Stimulated activated CD8-positive, alpha-beta memory T cell treated with anti-CD3 and anti-CD28 coated beads, Interleukin-7, amount 100 ng/mL, for 48 hours (primary cell): Measurements from ENCODE around the gene USP2.

Experiments used
- DNase-seq, 2 donors: peaks; one replicate each; pipeline ENCODE4 v3.0.0-alpha.2; 2020; ENCODE audit warnings: low read depth in 1 of 2; ENCODE audit errors: extremely low read depth in 1 of 2

The USP2 gene

GRCh38 chr11:119343726-119344125, 37.8 kb downstream of the USP2 start:
- no peak for DNase-seq

- no peak for DNase-seq
Observed at GRCh38 chr11:119342362-119343130, 38.9 kb downstream of the USP2 start.

- DNase-seq = no peak
Observed at GRCh38 chr11:119342023-119342300, 39.5 kb downstream of the USP2 start.

DNA sequence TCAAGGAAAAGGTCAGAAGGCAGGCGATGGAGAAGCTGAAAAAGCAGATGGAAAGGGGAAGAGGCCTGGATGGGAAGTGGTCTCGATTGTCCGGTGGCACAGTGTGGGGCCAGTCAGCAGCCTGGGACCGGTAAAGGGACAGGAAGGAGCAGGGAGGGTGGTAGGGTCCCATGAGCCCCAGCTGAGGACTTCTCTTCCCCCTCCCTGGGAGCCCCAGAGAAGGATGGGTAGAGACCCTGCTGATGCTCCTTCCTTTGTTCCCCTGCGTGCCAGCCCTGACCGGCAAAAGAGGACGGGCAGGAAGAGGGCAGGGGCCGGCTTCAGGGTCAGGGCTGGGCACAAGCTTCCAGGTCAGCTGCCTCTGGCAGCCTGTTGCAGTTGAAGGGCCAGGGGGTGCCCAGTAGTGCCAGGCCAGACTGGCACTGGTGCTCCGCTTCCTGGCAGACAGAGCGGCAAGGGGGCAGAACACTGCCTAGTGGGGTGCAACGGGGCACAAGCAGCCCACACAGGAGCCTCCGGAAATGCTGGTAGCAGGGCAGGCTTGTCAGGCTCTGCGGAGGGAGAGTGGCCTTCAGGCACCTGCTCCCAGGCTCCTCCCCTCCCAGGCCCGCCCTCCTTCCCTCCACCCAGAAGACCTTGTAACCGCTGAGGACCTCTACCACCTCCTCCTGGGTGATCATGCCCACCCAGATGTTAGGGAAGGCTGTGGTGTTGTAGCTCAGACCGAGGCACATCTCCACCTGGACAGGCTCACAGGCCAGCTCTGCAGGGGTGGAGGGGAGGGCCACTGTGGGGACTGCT, 40.1 kb downstream of the USP2 start:
- DNase-seq = no peak

DNA sequence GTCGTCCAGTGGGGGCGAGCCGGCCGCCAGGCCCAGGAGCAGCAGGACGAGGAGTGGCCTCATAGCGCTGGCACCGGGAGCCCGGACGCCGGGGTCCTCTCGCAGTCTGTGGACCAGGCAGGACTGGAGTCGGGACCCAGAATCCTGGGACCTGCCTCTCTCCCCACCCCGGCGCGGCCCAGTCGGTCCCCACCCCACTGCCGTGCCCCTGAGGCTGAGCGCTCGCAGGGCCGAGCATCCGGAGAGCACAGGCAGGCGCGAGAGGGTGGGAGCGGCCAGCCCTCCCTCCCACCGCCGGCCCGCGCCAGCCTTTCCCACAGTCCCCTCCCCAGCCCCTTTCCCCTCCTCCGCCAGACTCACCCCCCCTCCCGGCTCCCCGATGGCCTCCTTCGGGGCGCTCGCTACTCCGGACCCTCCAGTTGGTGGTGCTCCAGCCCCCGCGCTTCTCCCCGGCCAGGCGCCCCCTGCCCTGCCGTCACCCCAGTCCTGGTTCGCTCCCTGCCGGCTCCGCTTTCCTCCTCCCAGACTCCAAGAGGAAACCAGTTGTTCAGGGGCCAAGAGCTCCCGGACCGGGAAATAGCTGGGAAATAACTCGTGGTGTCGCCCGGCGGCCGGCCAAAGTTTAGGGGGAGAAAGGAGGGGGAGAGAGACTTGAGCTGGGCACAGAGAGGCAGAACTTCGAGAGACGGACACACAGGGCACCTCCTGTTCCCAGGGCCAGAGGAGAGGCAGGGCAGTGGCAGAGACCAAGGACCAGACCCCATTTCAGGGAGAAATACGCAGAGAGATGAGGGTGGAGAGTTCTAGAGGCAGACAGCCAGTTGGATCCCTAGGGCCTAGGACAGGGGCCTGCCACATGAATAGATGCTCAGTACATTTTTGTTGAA, 40.9 kb downstream of the USP2 start, which contains the start of gene C1QTNF5:
C1QTNF5 (minus strand) TSS at position 549 of the 887 bp plus-strand sequence; CDS start at position 63, 486 bp downstream.
- no peak for DNase-seq

- no peak for DNase-seq
Observed at GRCh38 chr11:119339589-119340334, 41.7 kb downstream of the USP2 start.

- no peak for DNase-seq
Observed at GRCh38 chr11:119338965-119339588, 42.4 kb downstream of the USP2 start.

- peak; percentile 32 to 42 for DNase-seq
Observed at GRCh38 chr11:119338318-119338890, 43.1 kb downstream of the USP2 start.

DNA sequence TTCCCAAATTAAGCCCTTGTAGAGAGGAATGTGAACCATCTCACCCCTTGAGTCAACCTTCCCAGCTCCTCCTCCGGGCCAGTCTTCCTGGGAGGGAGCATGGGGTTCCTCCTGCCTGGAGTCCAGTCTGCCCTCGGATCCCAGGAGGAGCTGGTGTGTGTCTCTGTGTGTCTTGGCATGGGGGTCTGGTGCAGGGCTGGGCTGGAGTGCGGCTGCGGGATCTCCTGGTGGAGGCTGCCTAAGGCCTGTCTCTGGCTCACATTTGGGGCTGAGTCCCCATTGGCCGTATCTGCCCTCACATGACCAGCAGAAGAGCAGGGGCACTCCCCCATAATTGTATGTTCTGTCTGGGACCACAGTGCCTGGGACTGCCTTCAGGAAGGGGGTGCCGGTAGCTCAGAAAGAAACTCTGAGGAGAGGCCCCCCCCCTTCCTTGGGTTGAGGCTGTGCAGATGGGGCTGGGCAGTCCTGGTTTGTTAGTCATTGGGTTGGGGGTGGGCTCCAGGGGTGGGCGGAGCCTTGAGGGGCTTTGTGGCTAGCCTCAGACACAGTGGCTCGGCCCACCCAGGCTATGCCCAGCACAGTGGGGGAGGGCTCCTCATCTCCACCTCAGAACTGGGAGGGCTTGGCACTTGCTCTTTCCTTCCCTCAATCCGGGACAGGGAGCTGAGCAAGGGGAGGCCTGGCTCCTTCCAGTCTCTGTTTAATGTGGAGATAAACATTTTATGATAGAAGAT, 43.7 kb downstream of the USP2 start:
- DNase-seq = no peak

DNA sequence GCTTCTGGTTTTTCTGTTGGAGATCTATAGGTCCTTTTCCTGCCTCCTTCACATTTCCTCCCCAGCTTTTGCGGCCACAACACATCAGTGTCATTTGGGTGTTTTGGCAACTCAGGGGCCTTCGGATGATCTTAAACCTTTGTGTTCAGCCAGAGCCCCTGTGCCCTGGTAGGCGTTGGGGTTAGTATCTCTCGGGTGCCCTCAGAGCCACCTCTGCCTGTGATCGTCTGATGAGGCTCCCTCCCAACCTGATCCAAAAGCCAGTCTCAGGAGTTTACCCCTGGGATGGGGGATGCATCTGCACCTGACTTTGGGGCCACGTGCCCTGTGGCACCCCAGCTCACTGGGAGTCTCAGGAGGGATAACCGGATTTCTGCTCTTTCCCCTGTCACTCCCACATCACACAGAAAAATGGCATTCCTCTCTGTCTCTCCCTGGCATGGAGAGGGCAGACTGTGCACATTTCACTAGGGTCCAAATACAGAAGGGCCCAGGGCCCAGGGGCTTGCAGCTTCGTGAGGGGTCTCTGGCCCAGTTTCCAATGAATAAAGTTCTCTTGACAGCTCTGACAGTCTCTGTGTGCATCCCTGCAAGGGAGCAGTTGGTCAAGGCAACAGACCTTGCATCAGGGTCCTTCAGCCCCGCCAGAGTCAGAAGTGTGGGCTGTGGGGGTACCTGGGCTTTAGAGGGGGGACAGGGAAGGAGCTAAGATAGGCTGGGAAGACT, 44.6 kb downstream of the USP2 start:
- DNase-seq = no peak

DNA sequence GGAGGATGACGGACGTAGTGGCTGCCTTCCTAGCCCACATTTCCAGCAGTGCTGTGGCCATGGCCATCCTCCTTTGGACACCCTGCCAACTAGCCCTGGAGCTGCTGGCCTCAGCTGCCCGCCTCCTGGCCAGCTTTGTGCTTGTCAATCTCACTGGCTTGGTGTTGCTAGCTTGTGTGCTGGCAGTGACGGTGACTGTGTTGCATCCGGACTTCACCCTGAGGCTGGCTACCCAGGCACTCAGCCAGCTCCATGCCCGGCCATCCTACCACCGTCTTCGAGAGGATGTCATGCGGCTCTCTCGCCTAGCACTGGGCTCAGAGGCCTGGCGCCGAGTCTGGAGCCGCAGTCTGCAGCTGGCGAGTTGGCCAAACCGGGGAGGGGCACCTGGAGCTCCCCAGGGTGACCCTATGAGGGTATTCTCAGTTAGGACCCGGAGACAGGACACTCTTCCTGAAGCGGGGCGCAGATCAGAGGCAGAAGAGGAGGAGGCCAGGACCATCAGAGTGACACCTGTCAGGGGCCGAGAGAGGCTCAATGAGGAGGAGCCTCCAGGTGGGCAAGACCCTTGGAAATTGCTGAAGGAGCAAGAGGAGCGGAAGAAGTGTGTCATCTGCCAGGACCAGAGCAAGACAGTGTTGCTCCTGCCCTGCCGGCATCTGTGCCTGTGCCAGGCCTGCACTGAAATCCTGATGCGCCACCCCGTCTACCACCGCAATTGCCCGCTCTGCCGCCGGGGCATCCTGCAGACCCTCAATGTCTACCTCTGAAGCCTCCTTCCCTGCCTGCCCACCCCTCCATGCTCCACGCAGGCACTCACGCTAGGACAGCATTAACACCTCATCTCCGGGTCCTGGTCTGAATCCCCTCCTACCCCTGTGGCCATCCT, 45.6 kb downstream of the USP2 start:
- DNase-seq = no peak

DNA sequence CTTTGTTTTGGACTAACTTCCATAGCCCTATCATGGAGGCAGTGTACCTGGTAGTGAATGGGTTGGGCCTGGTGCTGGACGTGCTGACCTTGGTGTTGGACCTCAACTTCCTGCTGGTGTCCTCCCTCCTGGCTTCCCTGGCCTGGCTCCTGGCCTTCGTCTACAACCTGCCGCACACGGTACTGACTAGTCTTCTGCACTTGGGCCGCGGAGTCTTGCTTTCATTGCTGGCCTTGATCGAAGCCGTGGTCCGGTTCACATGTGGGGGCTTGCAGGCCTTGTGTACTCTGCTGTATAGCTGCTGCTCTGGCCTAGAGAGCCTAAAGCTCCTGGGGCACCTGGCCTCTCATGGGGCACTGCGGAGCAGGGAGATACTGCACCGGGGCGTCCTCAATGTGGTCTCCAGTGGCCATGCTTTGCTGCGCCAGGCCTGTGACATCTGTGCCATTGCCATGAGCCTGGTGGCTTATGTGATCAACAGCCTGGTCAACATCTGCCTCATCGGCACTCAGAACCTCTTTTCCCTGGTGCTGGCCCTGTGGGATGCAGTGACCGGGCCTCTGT, 46.3 kb downstream of the USP2 start:
- DNase-seq = no peak

GRCh38 chr11:119334174-119334930, 47.1 kb downstream of the USP2 start, which contains the start of gene RNF26:
RNF26 (plus strand) TSS chr11:119334527; CDS start chr11:119335123, 596 bp downstream.
- DNase-seq = peak; percentile 73 to 92

DNA sequence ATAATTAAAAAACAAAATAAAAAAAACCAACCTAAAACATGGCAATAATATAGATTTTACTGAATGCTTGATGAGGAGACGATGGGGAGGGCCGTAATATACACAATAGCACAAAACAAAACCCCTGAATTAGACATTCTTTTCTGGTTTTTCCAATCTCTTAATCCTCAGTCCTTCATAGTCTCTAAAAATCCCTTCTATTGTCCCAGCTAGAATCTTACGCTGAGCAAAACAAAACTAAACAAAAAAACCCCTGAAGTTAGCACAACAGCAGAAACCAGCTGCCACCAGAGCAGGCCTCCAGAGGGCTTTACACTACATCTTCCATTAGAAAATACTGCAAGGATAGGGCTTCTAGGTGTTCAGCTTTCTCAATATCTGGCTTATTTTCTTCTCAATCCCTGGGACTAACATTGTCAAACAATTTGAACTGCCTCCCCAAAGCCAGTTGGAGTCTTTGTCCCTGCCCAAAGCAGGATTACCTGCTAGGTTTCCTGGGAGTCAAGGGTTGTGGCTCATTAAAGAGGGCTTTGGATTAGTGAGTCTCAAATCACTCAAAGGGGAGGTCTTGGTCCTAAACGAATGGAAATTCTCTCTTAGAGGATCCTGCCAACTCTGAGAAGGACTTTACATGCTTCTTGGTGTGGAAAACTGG, 49.3 kb downstream of the USP2 start:
- no peak for DNase-seq

- DNase-seq = no peak
Observed at GRCh38 chr11:119330237-119330636, 51.3 kb downstream of the USP2 start.

- DNase-seq = no peak
Observed at GRCh38 chr11:119329320-119329719, 52.2 kb downstream of the USP2 start.
